ENCODE data around the gene BOC.

The BOC gene

DNA sequence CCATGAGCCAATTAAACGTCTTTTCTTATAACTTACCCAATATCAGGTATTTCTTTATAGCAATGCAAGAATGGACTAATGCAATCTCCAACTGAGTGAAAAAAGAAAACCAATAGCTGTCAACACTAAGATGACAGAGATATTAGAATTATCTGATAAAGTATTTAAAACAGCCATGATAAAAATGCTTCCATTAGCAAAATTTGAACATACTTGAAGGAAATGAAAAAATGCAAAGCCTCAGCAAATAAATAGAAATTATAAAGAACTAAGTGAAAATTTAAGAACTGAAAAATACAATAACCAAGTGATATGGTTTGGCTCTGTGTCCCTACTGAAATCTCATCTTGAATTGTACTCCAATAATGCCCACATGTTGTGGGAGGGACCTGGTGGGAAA, 99.6 kb downstream of the BOC start:
- H3K9me3 ChIP-seq (replicated peaks in 1 of 11), result peaks cover 32 to 38% (median 37%) of the 10 kb centered on the region in 11 experiments
- no peak for TF ChIP-seq Cebpa-rat (IDR thresholded peaks at IDR 0.05)
- peaks cover 15 to 36% (median 23%) of the 10 kb centered on the region in 11 experiments; a peak in 18 of 22 replicates for H3K36me3 ChIP-seq
- no peak overlapping the region for H3K4me3 ChIP-seq
- H3K27me3 ChIP-seq, result no peaks in the 10 kb centered on the region
- H4K20me1 ChIP-seq, result no peaks in the 10 kb centered on the region
- H3K4me1 ChIP-seq, result no peaks in the 10 kb centered on the region
- no peak overlapping the region for H3K9ac ChIP-seq
- no peak overlapping the region for H3K4me2 ChIP-seq
- H3K27ac ChIP-seq, result no peak overlapping the region

DNA sequence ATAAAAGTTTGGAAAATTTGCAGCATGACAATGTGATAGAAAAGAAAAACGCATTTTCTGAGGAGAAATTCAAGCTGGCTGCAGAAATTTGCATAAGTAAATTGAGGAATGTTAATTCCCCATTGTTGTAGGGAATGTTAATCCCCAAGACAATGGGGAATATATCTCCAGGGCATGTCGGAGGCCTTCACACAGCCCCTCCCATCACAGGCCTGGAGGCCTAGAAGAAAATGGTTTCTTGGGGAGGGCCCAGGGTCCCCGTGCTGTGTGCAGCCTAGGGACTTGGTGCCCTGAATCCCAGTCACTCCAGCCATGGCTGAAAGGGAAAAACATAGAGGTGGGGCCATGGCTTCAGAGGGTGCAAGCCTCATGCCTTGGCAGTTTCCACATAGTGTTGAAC, 101.1 kb downstream of the BOC start:
- H3K9me3 ChIP-seq (replicated peaks in 1 of 11), result peaks cover 44 to 53% (median 50%) of the 10 kb centered on the region in 11 experiments
- H3K4me1 ChIP-seq, result no peaks in the 10 kb centered on the region
- no peak overlapping the region for H3K4me3 ChIP-seq
- no peaks in the 10 kb centered on the region for H3K27me3 ChIP-seq
- H3K4me2 ChIP-seq, result no peak overlapping the region
- H3K36me3 ChIP-seq, result peaks cover 27 to 51% (median 36%) of the 10 kb centered on the region in 11 experiments; a peak in 21 of 22 replicates
- no peak overlapping the region for H3K27ac ChIP-seq
- H4K20me1 ChIP-seq, result no peaks in the 10 kb centered on the region
- no peak for TF ChIP-seq Cebpa-rat (IDR thresholded peaks at IDR 0.05)
- no peak overlapping the region for H3K9ac ChIP-seq

- no peak overlapping the region for H3K27ac ChIP-seq
- H3K9ac ChIP-seq, result no peak overlapping the region
- TF ChIP-seq Cebpa-rat (IDR thresholded peaks at IDR 0.05), result no peak
- peaks cover 27 to 57% (median 34%) of the 10 kb centered on the region in 11 experiments for H3K36me3 ChIP-seq
- peaks cover 47 to 67% (median 55%) of the 10 kb centered on the region in 11 experiments for H3K9me3 ChIP-seq (replicated peaks in 1 of 11)
- H3K4me3 ChIP-seq, result no peak overlapping the region
- no peaks in the 10 kb centered on the region for H3K4me1 ChIP-seq
- no peaks in the 10 kb centered on the region for H3K27me3 ChIP-seq
- H3K4me2 ChIP-seq, result no peak overlapping the region
- no peaks in the 10 kb centered on the region for H4K20me1 ChIP-seq
Measured at GRCh38 chr3:113314923-113315322, 103.6 kb downstream of the BOC start.

DNA sequence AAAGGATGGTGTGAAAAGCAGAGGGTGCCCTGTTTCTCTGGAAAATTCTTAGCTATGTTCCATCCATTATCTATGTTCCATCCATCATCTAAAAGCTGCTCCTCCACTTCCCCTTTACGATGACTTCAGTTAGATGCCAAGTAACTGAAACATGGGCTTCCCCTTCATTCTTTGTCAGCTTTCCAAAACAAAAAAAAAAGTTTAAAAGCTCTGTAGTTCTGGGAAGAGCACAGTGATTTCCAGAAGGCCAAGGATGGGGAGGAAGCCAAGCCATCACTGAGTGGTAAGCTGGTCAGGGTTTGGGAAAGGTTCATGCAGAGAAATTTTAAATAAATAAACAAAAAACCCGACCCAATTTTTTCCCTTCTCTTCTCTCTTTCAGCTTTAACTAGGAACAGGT, 118.4 kb downstream of the BOC start:
- Histone ChIP-seq H3K9ac (no peak overlapping the region), H3K4me2 (no peak overlapping the region), H3K36me3 (peaks cover 0 to 12% (median 0%) of the 10 kb centered on the region in 11 experiments; a peak in 3 of 22 replicates), H3K9me3 (replicated peaks in 1 of 11) (no peaks in the 10 kb centered on the region), H4K20me1 (no peaks in the 10 kb centered on the region), H3K4me1 (0 out of 20 replicates have a peak, but pooled peaks cover 0 to 5% (median 0%) of the 10 kb centered on the region in 10 experiments), H3K4me3 (no peak overlapping the region), H3K27me3 (no peaks in the 10 kb centered on the region), H3K27ac (no peak overlapping the region)
- TF ChIP-seq Cebpa-rat (IDR thresholded peaks at IDR 0.05), result no peak

DNA sequence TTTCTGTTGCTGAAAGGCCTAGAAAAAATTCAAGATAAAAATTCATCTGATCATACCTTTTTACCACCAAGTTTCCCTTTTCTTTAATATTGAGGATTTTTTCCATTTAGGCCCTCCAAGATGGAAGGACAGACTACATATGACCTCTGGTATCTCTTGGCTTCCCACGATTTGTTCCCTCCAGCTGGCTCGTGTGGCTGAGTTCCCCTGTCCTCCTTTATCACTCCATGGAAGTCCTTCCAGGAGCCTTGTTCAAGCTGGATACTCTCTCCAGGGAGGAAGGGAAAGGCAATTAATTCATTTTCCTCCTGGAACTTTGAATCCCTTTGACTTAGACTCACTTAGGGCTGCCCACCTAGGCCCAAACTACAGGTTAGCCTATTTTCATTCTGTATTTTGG, 119.4 kb downstream of the BOC start:
- Histone ChIP-seq H3K9me3 (replicated peaks in 1 of 11) (no peaks in the 10 kb centered on the region), H3K9ac (no peak overlapping the region), H3K4me3 (no peak overlapping the region), H3K27me3 (no peaks in the 10 kb centered on the region), H3K36me3 (peaks cover 0 to 6% (median 0%) of the 10 kb centered on the region in 11 experiments; a peak in 3 of 22 replicates), H3K27ac (no peak overlapping the region), H3K4me1 (0 out of 20 replicates have a peak, but pooled peaks cover 0 to 5% (median 0%) of the 10 kb centered on the region in 10 experiments), H4K20me1 (no peaks in the 10 kb centered on the region), H3K4me2 (no peak overlapping the region)
- no peak for TF ChIP-seq Cebpa-rat (IDR thresholded peaks at IDR 0.05)

- no peak for TF ChIP-seq Cebpa-rat (IDR thresholded peaks at IDR 0.05)
Measured at GRCh38 chr3:113331187-113331586, 119.8 kb downstream of the BOC start.

More at GRCh38 chr3:113331187-113331586, 119.8 kb downstream of the BOC start:
- Histone ChIP-seq H3K4me3 (no peak overlapping the region), H3K36me3 (peaks cover 0 to 1% (median 0%) of the 10 kb centered on the region in 11 experiments; a peak in 1 of 22 replicates), H3K27ac (no peak overlapping the region), H3K4me1 (0 out of 20 replicates have a peak, but pooled peaks cover 0 to 5% (median 0%) of the 10 kb centered on the region in 10 experiments), H3K9ac (no peak overlapping the region), H3K4me2 (no peak overlapping the region), H4K20me1 (no peaks in the 10 kb centered on the region), H3K27me3 (no peaks in the 10 kb centered on the region), H3K9me3 (replicated peaks in 1 of 11) (no peaks in the 10 kb centered on the region)
